B cell (primary cell): ENCODE measurements around the gene USP20. TPM values are rescaled to one million over a fixed set of nuclear protein-coding genes. Genes with fewer than 3 reads are reported as not detected.

Source experiments
- ATAC-seq: fragments of 200-7000 bp; cut with Tn5 transposase; one replicate; pipeline ENCODE4 v1.10.0; 2021; ENCODE audit warnings: low read depth, mild to moderate bottlenecking, moderate number of reproducible peaks, moderate library complexity
- CTCF ChIA-PET: fragments of 350-600 bp; sonication (Branson Sonifier 250); formaldehyde crosslinking; loops from one replicate; lab custom pipeline; 2021; ENCODE audit warnings: antibody characterized with exemption, inconsistent platforms; lab: Charles Lee
- POLR2A ChIA-PET: fragments of 350-600 bp; sonication (Branson Sonifier 250); formaldehyde crosslinking; loops from one replicate; lab custom pipeline; 2021; ENCODE audit warnings: antibody characterized with exemption; lab: Charles Lee
- DNase-seq: peaks from one replicate; pipeline ENCODE4 v3.0.0; 2013
- H2AFZ ChIP-seq: 2 replicates; pipeline ENCODE4 v1.6.1; 2012; ENCODE audit warnings: mild to moderate bottlenecking, low read depth, low read length; ENCODE audit not compliant: insufficient read depth, poor library complexity, severe bottlenecking
- H3K27ac ChIP-seq, 2 donors: 1 replicate in 1 of 2; 2 replicates in 1 of 2; pipeline ENCODE4 v1.5.1; 2012 to 2013; ENCODE audit warnings: low read length in 2 of 2, mild to moderate bottlenecking in 2 of 2, moderate library complexity in 1 of 2
- H3K27me3 ChIP-seq, 4 experiments: fragments of 200-600 bp in 1 of 4; sonication (generic) in 1 of 4; replicated peaks in 1 of 4; 1 replicate in 2 of 4; 2 replicates in 2 of 4; pipeline versions ENCODE4 v1.6.1 to v1.7.0; 2013 to 2016; ENCODE audit warnings: low read length in 3 of 4, mild to moderate bottlenecking in 2 of 4, mixed read lengths in 1 of 4, moderate library complexity in 1 of 4; ENCODE audit not compliant: insufficient read depth in 4 of 4, control insufficient read depth in 3 of 4; ENCODE audit errors: control extremely low read depth in 1 of 4
- H3K36me3 ChIP-seq, 2 experiments: replicated peaks in 1 of 2; 1 replicate in 1 of 2; 2 replicates in 1 of 2; pipeline versions ENCODE4 v1.6.1 to v1.7.1; 2013; ENCODE audit warnings: low read length in 1 of 2; ENCODE audit not compliant: insufficient read depth in 2 of 2, control insufficient read depth in 1 of 2; ENCODE audit errors: control extremely low read depth in 1 of 2, extremely low read depth in 1 of 2
- H3K4me1 ChIP-seq, 2 donors: fragments of 200-600 bp in 1 of 2; sonication (generic) in 1 of 2; 1 replicate in 1 of 2; 2 replicates in 1 of 2; pipeline versions ENCODE4 v1.5.1 to v1.6.1; 2013 to 2017; ENCODE audit warnings: low read length in 2 of 2; ENCODE audit not compliant: control insufficient read depth in 2 of 2, insufficient read depth in 2 of 2
- H3K4me2 ChIP-seq: replicated peaks from 2 replicates; pipeline ENCODE3; 2012; ENCODE audit warnings: mild to moderate bottlenecking, low read depth, low read length; ENCODE audit not compliant: poor library complexity, severe bottlenecking
- H3K4me3 ChIP-seq, 5 experiments: fragments of 200-600 bp in 1 of 5; sonication (generic) in 1 of 5; 1 replicate in 3 of 5; 2 replicates in 2 of 5; pipeline versions ENCODE4 v1.5.1 to v1.7.0; 2011 to 2016; ENCODE audit warnings: low read length in 4 of 5, mild to moderate bottlenecking in 4 of 5, low read depth in 2 of 5, control low read depth in 1 of 5, moderate library complexity in 1 of 5; ENCODE audit not compliant: insufficient read depth in 1 of 5; ENCODE audit errors: control extremely low read depth in 1 of 5, extremely low read depth in 1 of 5
- H3K79me2 ChIP-seq: fragments of 200-600 bp; sonication (generic); one replicate; pipeline ENCODE4 v1.6.0; 2016; ENCODE audit warnings: low read length; ENCODE audit not compliant: control insufficient read depth, insufficient read depth
- H3K9ac ChIP-seq: fragments of 200-600 bp; sonication (generic); 2 replicates; pipeline ENCODE4 v1.6.1; 2017; ENCODE audit warnings: mild to moderate bottlenecking, low read length, moderate library complexity
- H3K9me3 ChIP-seq, 3 donors: one replicate each; pipeline versions ENCODE4 v1.6.1 to v1.7.1; 2013; ENCODE audit warnings: low read length in 2 of 3; ENCODE audit not compliant: control insufficient read depth in 2 of 3, insufficient read depth in 1 of 3; ENCODE audit errors: control extremely low read depth in 1 of 3
- H4K20me1 ChIP-seq: 2 replicates; pipeline ENCODE4 v1.6.0; 2012; ENCODE audit warnings: mild to moderate bottlenecking, low read length; ENCODE audit not compliant: insufficient read depth, control insufficient read depth, poor library complexity, severe bottlenecking
- H3K27ac Mint-ChIP-seq: one replicate; pipeline ENCODE4 v1.8.0; 2021; ENCODE audit warnings: mixed read lengths
- H3K27me3 Mint-ChIP-seq: one replicate; pipeline ENCODE4 v1.8.0; 2021; ENCODE audit warnings: mixed read lengths
- H3K4me1 Mint-ChIP-seq: one replicate; pipeline ENCODE4 v1.8.0; 2021; ENCODE audit warnings: mixed read lengths
- H3K4me3 Mint-ChIP-seq: one replicate; pipeline ENCODE4 v1.8.0; 2021; ENCODE audit warnings: mixed read lengths
- H3K9me3 Mint-ChIP-seq: one replicate; pipeline ENCODE4 v1.8.0; 2022; ENCODE audit warnings: mixed read lengths; ENCODE audit not compliant: insufficient read depth
- EZH2 ChIP-seq: IDR thresholded peaks from 2 replicates; pipeline ENCODE4 v1.6.1; 2012; ENCODE audit warnings: borderline replicate concordance, low read depth, mild to moderate bottlenecking, moderate library complexity, low read length; ENCODE audit not compliant: insufficient read depth, poor library complexity, severe bottlenecking
- WGBS: methylation state at CpG from one replicate; pipeline ENCODE4 v1.1.5; 2013; ENCODE audit warnings: missing lambda C conversion rate; ENCODE audit not compliant: insufficient coverage; 5-methylcytosine and 5-hydroxymethylcytosine counted together
- intact Hi-C: fragments of 100-400 bp; cut with micrococcal nuclease; formaldehyde crosslinking; loops from one replicate; pipeline ENCODE4 v1.10.0; 2022
- polyA plus RNA-seq: library from polyadenylated mRNA; depleted of rRNA; stranded (reverse); fragments of >200 nt; gene quantifications from 2 replicates; pipeline ENCODE4 v1.2.3, GENCODE V29; 2012
- total RNA-seq, 2 donors: library from RNA; stranded (reverse); fragments of 120-200 nt in 1 of 2; gene quantifications; 1 replicate in 1 of 2; 2 replicates in 1 of 2; pipeline versions ENCODE4 v1.2.3 to v1.2.4, GENCODE V29; 2013 to 2022
- TF ChIP-seq, protein P1 (sequence below): fragments of 200-600 bp; IDR thresholded peaks from one replicate; pipeline ENCODE4 v1.8.0; 2022; ENCODE audit warnings: antibody characterized with exemption, mild to moderate bottlenecking

The USP20 gene
- total and polyA plus RNA-seq, 2 donors (not counting 1 experiment from before 2014, with no cell fraction given) = 49.5 to 72.6 TPM

DNA sequence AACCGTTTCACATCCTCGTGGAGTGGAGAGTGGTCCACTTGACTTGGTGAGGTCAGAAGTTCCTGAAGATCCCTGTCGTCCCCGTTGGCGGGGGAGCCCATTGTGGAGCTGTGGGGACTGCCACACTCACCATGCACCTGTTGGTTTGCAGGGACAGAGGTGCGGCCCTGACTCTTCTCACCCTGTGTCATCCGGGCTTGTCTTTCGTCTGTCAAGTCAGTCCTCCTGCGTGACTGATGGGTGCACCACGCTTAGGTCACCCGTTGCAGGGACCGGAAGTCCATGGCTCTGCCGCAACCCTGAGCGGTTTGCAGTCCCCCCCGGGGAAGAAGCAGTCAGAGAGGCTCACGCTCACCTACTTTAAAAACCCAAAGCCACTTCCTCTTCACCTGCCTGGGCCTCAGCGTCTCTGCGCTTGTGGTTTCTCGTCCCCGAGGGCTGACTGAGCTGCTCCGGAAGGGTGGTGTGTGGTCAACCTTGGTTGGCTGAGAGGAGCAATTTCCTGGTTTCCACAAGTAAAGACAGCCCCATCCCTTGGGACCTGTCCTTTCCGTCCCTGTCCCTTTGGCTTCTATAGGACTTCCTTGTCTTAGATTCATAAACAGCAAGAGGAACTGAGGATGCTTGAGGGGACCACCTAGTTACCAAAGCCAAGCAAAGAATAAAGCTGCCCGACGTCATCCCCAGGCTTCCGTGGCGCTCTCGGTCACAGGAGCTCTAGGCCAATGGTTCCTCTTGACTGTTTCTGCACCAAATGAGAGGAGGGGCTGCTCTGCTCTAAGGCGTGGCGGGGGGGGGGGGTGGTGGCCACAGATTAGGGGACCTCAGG is 53.2 kb downstream of the USP20 start:
- no peak for TF ChIP-seq EZH2
- TF ChIP-seq, protein P1, sequence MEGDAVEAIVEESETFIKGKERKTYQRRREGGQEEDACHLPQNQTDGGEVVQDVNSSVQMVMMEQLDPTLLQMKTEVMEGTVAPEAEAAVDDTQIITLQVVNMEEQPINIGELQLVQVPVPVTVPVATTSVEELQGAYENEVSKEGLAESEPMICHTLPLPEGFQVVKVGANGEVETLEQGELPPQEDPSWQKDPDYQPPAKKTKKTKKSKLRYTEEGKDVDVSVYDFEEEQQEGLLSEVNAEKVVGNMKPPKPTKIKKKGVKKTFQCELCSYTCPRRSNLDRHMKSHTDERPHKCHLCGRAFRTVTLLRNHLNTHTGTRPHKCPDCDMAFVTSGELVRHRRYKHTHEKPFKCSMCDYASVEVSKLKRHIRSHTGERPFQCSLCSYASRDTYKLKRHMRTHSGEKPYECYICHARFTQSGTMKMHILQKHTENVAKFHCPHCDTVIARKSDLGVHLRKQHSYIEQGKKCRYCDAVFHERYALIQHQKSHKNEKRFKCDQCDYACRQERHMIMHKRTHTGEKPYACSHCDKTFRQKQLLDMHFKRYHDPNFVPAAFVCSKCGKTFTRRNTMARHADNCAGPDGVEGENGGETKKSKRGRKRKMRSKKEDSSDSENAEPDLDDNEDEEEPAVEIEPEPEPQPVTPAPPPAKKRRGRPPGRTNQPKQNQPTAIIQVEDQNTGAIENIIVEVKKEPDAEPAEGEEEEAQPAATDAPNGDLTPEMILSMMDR = no peak
- Histone ChIP-seq H3K36me3 (peaks cover 0 to 9% of the 10 kb centered on the region in 2 experiments), H3K9ac (peak overlapping the region; percentile 71), H3K9me3 (peaks cover 0 to 8% (median 0%) of the 10 kb centered on the region in 3 donors), H3K4me1 (peaks cover 80 to 95% of the 10 kb centered on the region in 2 donors), H3K4me2 (peak overlapping the region; percentile 99), H4K20me1 (no peaks in the 10 kb centered on the region), H2AFZ (peak overlapping the region; percentile 66), H3K4me3 (peak overlapping the region; percentile 24 to 70 (median 52)), H3K79me2 (peaks cover 28% of the 10 kb centered on the region), H3K27me3 (no peaks in the 10 kb centered on the region), H3K27ac (peak overlapping the region; percentile 86 to 90)
- peak; percentile 60 for ATAC-seq
- peak overlapping the region; percentile 97 for H3K27ac Mint-ChIP-seq
- H3K27me3 Mint-ChIP-seq = no peaks in the 10 kb centered on the region
- ChIA-PET CTCF (interaction anchor here (0.6 to 2.0 kb wide), 9 partner anchors 9 to 212 kb away, joined by 3 to 7 read pairs (median 4); partner anchors contain the start of gene GPR107), POLR2A (interaction anchor here (0.5 to 2.3 kb wide), 18 partner anchors 10 to 1973 kb away, joined by 3 to 18 read pairs (median 5); partner anchors contain the start of genes CRAT, FNBP1, GPR107 and PTPA)
- H3K4me3 Mint-ChIP-seq = peak overlapping the region; percentile 95
- intact Hi-C loops = loop anchor here (1.0 to 5.0 kb wide), 9 partner anchors 12 to 748 kb away; partner anchors contain the start of genes C9orf78 and USP20
- no peaks in the 10 kb centered on the region for H3K9me3 Mint-ChIP-seq
- peak; percentile 97 for DNase-seq
- WGBS = 0% methylated on average over 25 of the region's 29 CpGs
- H3K4me1 Mint-ChIP-seq = peaks cover 90% of the 10 kb centered on the region
